Adrenal gland (tissue), 5 donors: ENCODE results near the gene HOXA9.

Source experiments
- CTCF ChIP-seq, 6 experiments: fragments of 450-650 bp in 4 of 6; fragments of 200-600 bp in 2 of 6; sonication (generic) in 1 of 6; IDR thresholded peaks; 1 replicate in 5 of 6; 2 replicates in 1 of 6; pipeline versions ENCODE4 v1.5.1 to v1.8.0; 2016 to 2021; ENCODE audit warnings: antibody characterized with exemption in 6 of 6, mild to moderate bottlenecking in 2 of 6, moderate library complexity in 1 of 6
- POLR2A ChIP-seq, 2 donors: fragments of 450-650 bp; IDR thresholded peaks; one replicate each; pipeline ENCODE4 v1.6.1; 2017; ENCODE audit warnings: antibody characterized with exemption in 2 of 2, mild to moderate bottlenecking in 2 of 2, moderate library complexity in 1 of 2
- donor health status: DM: no; HTN: no; CAD: no.

- no peak for TF ChIP-seq POLR2A (IDR thresholded peaks at IDR 0.05)
- no peak for TF ChIP-seq CTCF (IDR thresholded peaks at IDR 0.05)
These were observed 9.7 kb upstream of the HOXA9 start for GRCh38 chr7:27174874-27175625.
